ENCODE data around the gene FAM114A1. TPM values are rescaled to one million over a fixed set of nuclear protein-coding genes. Genes with fewer than 3 reads are reported as not detected.

FAM114A1 gene
- total and polyA plus RNA-seq, 2 of the 8 experiments (the other 6 are each of a cell fraction or from before 2014, with no cell fraction given) = 9.5 to 12.0 TPM

GRCh38 chr4:38940476-38940875, 72.9 kb downstream of the FAM114A1 start (continued):
- no peak for TF ChIP-seq CHD7 (IDR thresholded peaks at IDR 0.05; ENCODE audit: insufficient replicate concordance, low read length)
- no peak for TF ChIP-seq NRF1 (IDR thresholded peaks at IDR 0.05; ENCODE audit: low read depth, low read length)
- TF ChIP-seq MAFK (IDR thresholded peaks at IDR 0.05; ENCODE audit: low read depth, low read length) = no peak
- no peak for TF ChIP-seq SRF (IDR thresholded peaks at IDR 0.05; ENCODE audit: low read depth, low read length)

Measured in H1 (cell line).